HepG2 (cell line): ENCODE measurements around the gene NAXD.

Experiments
- ERF ChIP-seq: IDR thresholded peaks from 2 replicates; pipeline ENCODE4 v1.6.1; 2018; ENCODE audit warnings: missing biosample characterization, missing genetic modification reagents
- HMG20B ChIP-seq: conservative IDR thresholded peaks from 2 replicates; pipeline ENCODE4 v1.6.1; 2016; ENCODE audit warnings: missing genetic modification reagents, missing compliant biosample characterization
- HNRNPH1 ChIP-seq: fragments of 200-400 bp; formaldehyde crosslinking; optimal IDR thresholded peaks from 2 replicates; pipeline ENCODE3; 2017; ENCODE audit warnings: mild to moderate bottlenecking, low read depth, low read length
- KLF11 ChIP-seq: IDR thresholded peaks from 2 replicates; pipeline ENCODE4 v1.6.1; 2016; ENCODE audit warnings: missing compliant biosample characterization
- POLR2A ChIP-seq, 2 experiments: IDR thresholded peaks; 2 replicates each; pipeline ENCODE4 v1.6.1; 2011; ENCODE audit warnings: low read depth in 2 of 2, low read length in 2 of 2, mild to moderate bottlenecking in 1 of 2, moderate library complexity in 1 of 2; ENCODE audit not compliant: insufficient read depth in 1 of 2
- RELA ChIP-seq: sonication (generic); formaldehyde crosslinking; IDR thresholded peaks from 2 replicates; pipeline ENCODE4 v1.4.0; 2020; ENCODE audit warnings: missing genetic modification reagents
- TP53 ChIP-seq: sonication (generic); formaldehyde crosslinking; conservative IDR thresholded peaks from 2 replicates; pipeline ENCODE4 v1.4.0; 2020; ENCODE audit warnings: missing genetic modification reagents
- ZNF577 ChIP-seq: sonication (generic); formaldehyde crosslinking; IDR thresholded peaks from 2 replicates; pipeline ENCODE4 v1.4.0; 2020; ENCODE audit warnings: mild to moderate bottlenecking, low read depth, missing genetic modification reagents, borderline replicate concordance
- TF ChIP-seq, protein P1 (sequence below): sonication (generic); formaldehyde crosslinking; IDR thresholded peaks from 2 replicates; pipeline ENCODE4 v1.8.0; 2022; ENCODE audit warnings: missing genetic modification reagents, mild to moderate bottlenecking, moderate library complexity, borderline replicate concordance
- TF ChIP-seq, protein P2 (sequence below): sonication (generic); formaldehyde crosslinking; IDR thresholded peaks from 2 replicates; pipeline ENCODE4 v1.4.0; 2020; ENCODE audit warnings: missing genetic modification reagents, mild to moderate bottlenecking, borderline replicate concordance

DNA sequence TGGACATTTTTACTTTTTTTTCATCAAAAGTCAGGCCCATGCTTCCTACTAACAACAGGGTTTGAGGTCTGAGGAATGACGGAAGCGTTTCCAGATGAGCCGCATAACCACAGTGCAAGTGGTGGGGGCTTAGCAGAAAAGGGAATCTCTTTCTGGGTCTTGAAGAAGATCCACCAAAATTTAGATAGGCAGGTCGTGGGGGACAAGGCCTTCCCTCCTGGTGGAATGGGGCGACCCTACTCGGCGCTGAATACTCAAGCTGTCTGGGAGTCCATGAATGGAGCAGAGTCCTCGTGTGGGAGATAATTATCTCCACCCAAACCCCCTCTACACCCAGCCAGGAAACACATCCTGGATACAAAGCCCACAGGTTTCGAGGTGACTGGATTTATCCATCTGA is 53.7 kb downstream of the NAXD start:
- no peak for TF ChIP-seq HMG20B (CRISPR knock-in tag)
- no peak for TF ChIP-seq ERF
- no peak for TF ChIP-seq POLR2A (IDR thresholded peaks at IDR 0.05; ENCODE audit: insufficient read depth in 1 of 2, low read depth in 2 of 2, low read length in 2 of 2)
- no peak for TF ChIP-seq HNRNPH1
- TF ChIP-seq RELA (CRISPR knock-in tag) = no peak
- TF ChIP-seq, protein P1, sequence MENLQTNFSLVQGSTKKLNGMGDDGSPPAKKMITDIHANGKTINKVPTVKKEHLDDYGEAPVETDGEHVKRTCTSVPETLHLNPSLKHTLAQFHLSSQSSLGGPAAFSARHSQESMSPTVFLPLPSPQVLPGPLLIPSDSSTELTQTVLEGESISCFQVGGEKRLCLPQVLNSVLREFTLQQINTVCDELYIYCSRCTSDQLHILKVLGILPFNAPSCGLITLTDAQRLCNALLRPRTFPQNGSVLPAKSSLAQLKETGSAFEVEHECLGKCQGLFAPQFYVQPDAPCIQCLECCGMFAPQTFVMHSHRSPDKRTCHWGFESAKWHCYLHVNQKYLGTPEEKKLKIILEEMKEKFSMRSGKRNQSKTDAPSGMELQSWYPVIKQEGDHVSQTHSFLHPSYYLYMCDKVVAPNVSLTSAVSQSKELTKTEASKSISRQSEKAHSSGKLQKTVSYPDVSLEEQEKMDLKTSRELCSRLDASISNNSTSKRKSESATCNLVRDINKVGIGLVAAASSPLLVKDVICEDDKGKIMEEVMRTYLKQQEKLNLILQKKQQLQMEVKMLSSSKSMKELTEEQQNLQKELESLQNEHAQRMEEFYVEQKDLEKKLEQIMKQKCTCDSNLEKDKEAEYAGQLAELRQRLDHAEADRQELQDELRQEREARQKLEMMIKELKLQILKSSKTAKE (CRISPR knock-in tag) = no peak
- TF ChIP-seq KLF11 (CRISPR knock-in tag) = no peak
- TF ChIP-seq, protein P2, sequence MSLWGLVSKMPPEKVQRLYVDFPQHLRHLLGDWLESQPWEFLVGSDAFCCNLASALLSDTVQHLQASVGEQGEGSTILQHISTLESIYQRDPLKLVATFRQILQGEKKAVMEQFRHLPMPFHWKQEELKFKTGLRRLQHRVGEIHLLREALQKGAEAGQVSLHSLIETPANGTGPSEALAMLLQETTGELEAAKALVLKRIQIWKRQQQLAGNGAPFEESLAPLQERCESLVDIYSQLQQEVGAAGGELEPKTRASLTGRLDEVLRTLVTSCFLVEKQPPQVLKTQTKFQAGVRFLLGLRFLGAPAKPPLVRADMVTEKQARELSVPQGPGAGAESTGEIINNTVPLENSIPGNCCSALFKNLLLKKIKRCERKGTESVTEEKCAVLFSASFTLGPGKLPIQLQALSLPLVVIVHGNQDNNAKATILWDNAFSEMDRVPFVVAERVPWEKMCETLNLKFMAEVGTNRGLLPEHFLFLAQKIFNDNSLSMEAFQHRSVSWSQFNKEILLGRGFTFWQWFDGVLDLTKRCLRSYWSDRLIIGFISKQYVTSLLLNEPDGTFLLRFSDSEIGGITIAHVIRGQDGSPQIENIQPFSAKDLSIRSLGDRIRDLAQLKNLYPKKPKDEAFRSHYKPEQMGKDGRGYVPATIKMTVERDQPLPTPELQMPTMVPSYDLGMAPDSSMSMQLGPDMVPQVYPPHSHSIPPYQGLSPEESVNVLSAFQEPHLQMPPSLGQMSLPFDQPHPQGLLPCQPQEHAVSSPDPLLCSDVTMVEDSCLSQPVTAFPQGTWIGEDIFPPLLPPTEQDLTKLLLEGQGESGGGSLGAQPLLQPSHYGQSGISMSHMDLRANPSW (CRISPR knock-in tag) = no peak
- no peak for TF ChIP-seq ZNF577 (CRISPR knock-in tag)
- TF ChIP-seq TP53 = no peak
